ENCODE measurements around the gene SLC12A7. TPM values are rescaled to one million over a fixed set of nuclear protein-coding genes. Genes with fewer than 3 reads are reported as not detected.

SLC12A7 gene
- total and polyA plus RNA-seq, 9 of the 15 experiments (the other 6 are each of a cell fraction or from before 2014, with no cell fraction given), result 0.01 to 3.1 (median 0.56) TPM

- Histone ChIP-seq H3K4me1 (replicated peaks in 1 of 2; ENCODE audit: control insufficient read depth in 2 of 2, insufficient read depth in 2 of 2, low read length in 2 of 2) (peaks cover 0 to 28% of the 10 kb centered on the region in 2 experiments; a peak in 2 of 5 replicates), H3K9me1 (ENCODE audit: control insufficient read depth, insufficient read depth, low read length) (no peaks in the 10 kb centered on the region), H2AFZ (ENCODE audit: low read depth, low read length) (no peak overlapping the region), H3K27ac (ENCODE audit: extremely low read depth, low read depth, low read length) (no peak overlapping the region), H3K4me3 (no peak overlapping the region), H3K9ac (ENCODE audit: insufficient read depth in 1 of 2, low read depth in 2 of 2, low read length in 2 of 2) (no peak overlapping the region), H3K36me3 (ENCODE audit: control insufficient read depth, insufficient read depth, low read length) (no peaks in the 10 kb centered on the region), H3K79me2 (ENCODE audit: control insufficient read depth, insufficient read depth, low read length) (no peaks in the 10 kb centered on the region), H3K27me3 (ENCODE audit: control insufficient read depth in 2 of 2, insufficient read depth in 2 of 2, low read length in 2 of 2) (peaks cover 43 to 74% of the 10 kb centered on the region in 2 experiments), H3K4me2 (ENCODE audit: insufficient read depth, low read length) (no peak overlapping the region), H3K9me3 (replicated peaks; ENCODE audit: control insufficient read depth, insufficient read depth, low read depth, low read length) (no peaks in the 10 kb centered on the region), H4K20me1 (replicated peaks; ENCODE audit: control insufficient read depth, insufficient read depth, low read length) (peaks cover 7% of the 10 kb centered on the region; the same call in 1 of the 2 replicates)
- CTCF ChIA-PET (ENCODE audit: low intra/inter-chr PET ratio), result no interaction called here
- in situ Hi-C loops (cut with MboI) (loop anchor here (10.0 kb wide), 1 partner anchor 120 kb away; no protein-coding TSS in a partner anchor), intact Hi-C loops (cut with micrococcal nuclease) (no loop called here)
- no peak for DNase-seq (ENCODE audit: extremely low read depth in 1 of 4, low spot score in 3 of 4)
- no peak for ATAC-seq
- WGBS (ENCODE audit: insufficient coverage, low coverage, missing lambda C conversion rate), result 5% methylated on average over 25 of the region's 25 CpGs
- no peak for FAIRE-seq
- TF ChIP-seq TAL1 (IDR thresholded peaks at IDR 0.05) (no peak), EZH2 (IDR thresholded peaks at IDR 0.05; ENCODE audit: borderline replicate concordance, low read depth, low read length) (0 out of 2 replicates have a peak, but pooled peaks have one; percentile 27), NRF1 (conservative IDR thresholded peaks at IDR 0.05 in 1 of 2, IDR thresholded peaks at IDR 0.05 in 1 of 2) (peak; percentile 66 to 71)
- POLR2A ChIA-PET, result interaction anchor here (0.6 kb wide), 1 partner anchor 131 kb away, joined by 3 read pairs; no protein-coding TSS in a partner anchor
- no TSS peak for BruUV-seq (replicated peaks)
Observed at GRCh38 chr5:1144638-1145396, 33.0 kb upstream of the SLC12A7 start.

GRCh38 chr5:1144089-1144488 is 32.2 kb upstream of the SLC12A7 start:
- Histone ChIP-seq H3K9ac (ENCODE audit: insufficient read depth in 1 of 2, low read depth in 2 of 2, low read length in 2 of 2) (no peak overlapping the region), H2AFZ (ENCODE audit: low read depth, low read length) (no peak overlapping the region), H3K4me3 (no peak overlapping the region), H3K4me1 (replicated peaks in 1 of 2; ENCODE audit: control insufficient read depth in 2 of 2, insufficient read depth in 2 of 2, low read length in 2 of 2) (peaks cover 0 to 35% of the 10 kb centered on the region in 2 experiments; a peak in 2 of 5 replicates), H3K36me3 (ENCODE audit: control insufficient read depth, insufficient read depth, low read length) (no peaks in the 10 kb centered on the region), H3K4me2 (ENCODE audit: insufficient read depth, low read length) (no peak overlapping the region), H3K9me1 (ENCODE audit: control insufficient read depth, insufficient read depth, low read length) (no peaks in the 10 kb centered on the region), H3K9me3 (replicated peaks; ENCODE audit: control insufficient read depth, insufficient read depth, low read depth, low read length) (no peaks in the 10 kb centered on the region), H3K79me2 (ENCODE audit: control insufficient read depth, insufficient read depth, low read length) (no peaks in the 10 kb centered on the region), H4K20me1 (replicated peaks; ENCODE audit: control insufficient read depth, insufficient read depth, low read length) (peaks cover 7% of the 10 kb centered on the region; the same call in 1 of the 2 replicates), H3K27me3 (ENCODE audit: control insufficient read depth in 2 of 2, insufficient read depth in 2 of 2, low read length in 2 of 2) (peaks cover 44 to 75% of the 10 kb centered on the region in 2 experiments), H3K27ac (ENCODE audit: extremely low read depth, low read depth, low read length) (no peak overlapping the region)
- ATAC-seq, result no peak
- no TSS peak for BruUV-seq (replicated peaks)
- no peak for DNase-seq (ENCODE audit: extremely low read depth in 1 of 4, low spot score in 3 of 4)
- POLR2A ChIA-PET, result interaction anchor here (0.6 kb wide), 1 partner anchor 815 kb away, joined by 5 read pairs; no protein-coding TSS in a partner anchor
- in situ Hi-C loops (cut with MboI), result loop anchor here (10.0 kb wide), 1 partner anchor 119 kb away; no protein-coding TSS in a partner anchor
- 2% methylated on average over 18 of the region's 19 CpGs for whole genome bisulfite sequencing (ENCODE audit: insufficient coverage, low coverage, missing lambda C conversion rate)
- CTCF ChIA-PET (ENCODE audit: low intra/inter-chr PET ratio), result no interaction called here
- TF ChIP-seq XRCC4 (IDR thresholded peaks at IDR 0.05; ENCODE audit: extremely low read depth, insufficient read depth, insufficient read length) (no peak), SIRT6 (IDR thresholded peaks at IDR 0.05; ENCODE audit: low read depth, low read length) (no peak)
- no peak for FAIRE-seq
- intact Hi-C loops (cut with micrococcal nuclease), result no loop called here

Measured in K562 (cell line).